ENCODE results near the gene ZNF883.

The ZNF883 gene

DNA sequence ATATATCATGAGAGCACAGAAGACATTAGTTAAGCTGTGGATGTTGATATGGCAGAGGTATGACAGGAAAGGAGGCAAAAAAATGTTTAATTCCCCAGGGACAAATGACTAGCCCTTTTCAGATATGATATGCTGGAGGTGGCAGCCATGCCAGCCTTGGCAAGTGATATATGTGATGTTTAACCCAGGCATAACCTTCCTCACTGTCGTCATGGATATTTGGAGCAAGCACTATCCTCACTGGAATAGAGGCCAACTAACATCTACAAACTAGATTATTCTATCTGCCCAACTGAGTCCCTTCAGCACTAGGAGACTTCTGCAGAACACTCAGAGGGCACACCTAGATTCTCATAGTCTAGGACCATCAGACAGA is 94.0 kb downstream of the ZNF883 start:
- DNase-seq, result no peak
- no peak for TF ChIP-seq CTCF (IDR thresholded peaks at IDR 0.05)
- no peaks in the 10 kb centered on the region for H3K27me3 ChIP-seq
- intact Hi-C loops (cut with DNase I; ENCODE audit: low total_unique reads), result no loop called here
- no peaks in the 10 kb centered on the region for H3K9me3 ChIP-seq
- H3K4me3 ChIP-seq, result no peak overlapping the region
- no peaks in the 10 kb centered on the region for H3K36me3 ChIP-seq
- no peaks in the 10 kb centered on the region for H3K4me1 ChIP-seq
- H3K27ac ChIP-seq, result no peak overlapping the region

DNA sequence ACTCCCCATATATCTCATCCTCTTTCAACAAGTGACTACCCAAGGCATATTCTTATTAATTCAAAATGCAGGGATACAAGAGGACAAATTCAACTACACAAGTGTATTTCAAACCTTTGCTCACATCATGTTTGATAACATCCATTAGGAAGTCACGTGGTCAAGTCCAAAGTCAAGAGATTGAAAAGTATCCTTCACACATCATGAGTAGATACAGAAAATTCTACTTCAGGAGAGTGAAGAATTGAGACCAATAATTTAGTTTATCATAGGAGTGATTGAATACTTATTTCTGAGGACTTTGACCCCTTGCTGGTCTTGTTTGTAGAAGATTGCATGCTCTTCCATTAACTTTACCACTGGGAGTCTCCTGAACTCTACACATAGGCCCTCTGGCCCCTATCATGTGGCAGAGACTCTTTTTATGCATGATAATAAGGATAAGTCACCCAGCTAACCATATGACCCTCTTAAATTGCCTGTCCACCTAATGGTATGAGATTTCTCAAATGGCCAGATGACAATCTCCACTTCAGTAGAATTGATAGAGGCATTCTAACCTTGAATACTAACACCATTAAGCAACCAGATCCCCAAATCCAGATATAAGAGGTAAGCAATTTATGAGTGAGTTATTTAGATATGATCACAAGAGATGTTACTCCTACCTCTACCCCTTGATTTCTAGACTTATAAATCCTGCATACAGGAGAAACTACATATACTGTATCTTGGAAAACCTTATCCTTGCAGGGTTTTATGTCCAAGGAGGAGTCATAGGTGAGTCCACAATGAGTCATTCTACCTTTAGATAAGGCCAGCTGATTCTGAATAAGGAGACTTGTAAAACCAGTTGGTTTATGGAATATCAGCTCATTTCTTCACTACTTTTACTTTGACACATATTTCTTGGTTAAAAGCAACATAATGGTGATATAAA is 94.7 kb downstream of the ZNF883 start:
- no peak for DNase-seq
- Histone ChIP-seq H3K4me1 (no peaks in the 10 kb centered on the region), H3K27me3 (no peaks in the 10 kb centered on the region), H3K27ac (no peak overlapping the region), H3K36me3 (no peaks in the 10 kb centered on the region), H3K9me3 (no peaks in the 10 kb centered on the region), H3K4me3 (no peak overlapping the region)
- no peak for TF ChIP-seq CTCF (IDR thresholded peaks at IDR 0.05)
- intact Hi-C loops (cut with DNase I; ENCODE audit: low total_unique reads), result no loop called here

DNA sequence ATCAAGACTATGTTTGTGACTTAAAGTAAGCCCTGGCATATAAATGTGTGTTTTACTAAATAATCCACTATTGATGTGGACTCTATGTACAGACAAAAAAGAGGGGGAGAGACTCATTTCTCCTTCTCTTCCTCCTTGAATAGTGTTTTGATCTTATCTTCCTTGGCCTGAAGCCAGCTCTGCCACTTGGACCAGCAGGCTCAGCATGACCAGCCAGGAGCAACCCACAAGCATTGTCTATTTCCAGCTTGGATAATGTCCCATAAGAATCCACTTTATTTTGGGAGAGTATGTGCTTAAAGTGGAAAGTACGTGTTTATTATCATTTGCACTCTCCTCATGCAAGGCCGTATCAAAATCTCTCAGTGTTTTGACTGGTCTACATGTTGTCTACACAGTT is 97.5 kb downstream of the ZNF883 start:
- Histone ChIP-seq H3K27me3 (no peaks in the 10 kb centered on the region), H3K4me1 (no peaks in the 10 kb centered on the region), H3K4me3 (no peak overlapping the region), H3K36me3 (no peaks in the 10 kb centered on the region), H3K9me3 (no peaks in the 10 kb centered on the region), H3K27ac (no peak overlapping the region)
- intact Hi-C loops (cut with DNase I; ENCODE audit: low total_unique reads), result no loop called here
- no peak for DNase-seq
- no peak for TF ChIP-seq CTCF (IDR thresholded peaks at IDR 0.05)

- no peak for DNase-seq
- TF ChIP-seq CTCF (IDR thresholded peaks at IDR 0.05), result no peak
- intact Hi-C loops (cut with DNase I; ENCODE audit: low total_unique reads), result no loop called here
- no peaks in the 10 kb centered on the region for H3K4me1 ChIP-seq
- no peak overlapping the region for H3K27ac ChIP-seq
- H3K9me3 ChIP-seq, result no peaks in the 10 kb centered on the region
- H3K4me3 ChIP-seq, result no peak overlapping the region
- no peaks in the 10 kb centered on the region for H3K36me3 ChIP-seq
- no peaks in the 10 kb centered on the region for H3K27me3 ChIP-seq
Observed at GRCh38 chr9:112913326-112913725, 98.7 kb downstream of the ZNF883 start.

DNA sequence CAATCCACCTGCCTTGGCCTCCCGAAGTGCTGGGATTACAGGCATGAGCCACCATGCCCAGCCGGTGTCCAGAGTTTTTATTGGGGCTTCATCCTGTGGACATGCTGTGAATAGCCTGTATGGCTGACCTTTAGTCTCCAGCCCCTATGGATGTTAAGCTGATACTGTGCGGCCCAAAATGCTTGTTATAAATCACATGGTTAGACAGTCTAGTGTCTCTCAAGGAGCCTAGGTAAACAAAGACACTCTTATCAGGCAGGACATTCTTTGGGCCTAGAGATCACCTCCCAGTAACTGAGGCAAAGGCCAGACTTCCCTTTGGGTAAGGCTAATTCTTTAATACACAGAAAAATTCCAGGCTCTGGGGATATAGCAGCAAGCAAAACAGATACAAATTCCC is 99.4 kb downstream of the ZNF883 start:
- no peaks in the 10 kb centered on the region for H3K36me3 ChIP-seq
- no peaks in the 10 kb centered on the region for H3K9me3 ChIP-seq
- H3K27me3 ChIP-seq, result no peaks in the 10 kb centered on the region
- intact Hi-C loops (cut with DNase I; ENCODE audit: low total_unique reads), result no loop called here
- no peak overlapping the region for H3K4me3 ChIP-seq
- no peaks in the 10 kb centered on the region for H3K4me1 ChIP-seq
- TF ChIP-seq CTCF (IDR thresholded peaks at IDR 0.05), result no peak
- no peak for DNase-seq
- H3K27ac ChIP-seq, result no peak overlapping the region
